GM10266 (cell line): Measurements from ENCODE around the gene NME5.

Source experiments
- DNase-seq: peaks from one replicate; pipeline ENCODE4 v3.0.0; 2012; ENCODE audit errors: extremely low spot score
- TF ChIP-seq, protein P1 (sequence below): IDR thresholded peaks from 2 replicates; pipeline ENCODE4 v1.5.1; 2012; ENCODE audit warnings: mild to moderate bottlenecking, low read depth; ENCODE audit not compliant: control insufficient read depth, insufficient read depth; ENCODE audit errors: missing control alignments

NME5 gene

GRCh38 chr5:138179277-138179857 is 40.1 kb upstream of the NME5 start:
- TF ChIP-seq, protein P1, sequence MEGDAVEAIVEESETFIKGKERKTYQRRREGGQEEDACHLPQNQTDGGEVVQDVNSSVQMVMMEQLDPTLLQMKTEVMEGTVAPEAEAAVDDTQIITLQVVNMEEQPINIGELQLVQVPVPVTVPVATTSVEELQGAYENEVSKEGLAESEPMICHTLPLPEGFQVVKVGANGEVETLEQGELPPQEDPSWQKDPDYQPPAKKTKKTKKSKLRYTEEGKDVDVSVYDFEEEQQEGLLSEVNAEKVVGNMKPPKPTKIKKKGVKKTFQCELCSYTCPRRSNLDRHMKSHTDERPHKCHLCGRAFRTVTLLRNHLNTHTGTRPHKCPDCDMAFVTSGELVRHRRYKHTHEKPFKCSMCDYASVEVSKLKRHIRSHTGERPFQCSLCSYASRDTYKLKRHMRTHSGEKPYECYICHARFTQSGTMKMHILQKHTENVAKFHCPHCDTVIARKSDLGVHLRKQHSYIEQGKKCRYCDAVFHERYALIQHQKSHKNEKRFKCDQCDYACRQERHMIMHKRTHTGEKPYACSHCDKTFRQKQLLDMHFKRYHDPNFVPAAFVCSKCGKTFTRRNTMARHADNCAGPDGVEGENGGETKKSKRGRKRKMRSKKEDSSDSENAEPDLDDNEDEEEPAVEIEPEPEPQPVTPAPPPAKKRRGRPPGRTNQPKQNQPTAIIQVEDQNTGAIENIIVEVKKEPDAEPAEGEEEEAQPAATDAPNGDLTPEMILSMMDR, result no peak

DNA sequence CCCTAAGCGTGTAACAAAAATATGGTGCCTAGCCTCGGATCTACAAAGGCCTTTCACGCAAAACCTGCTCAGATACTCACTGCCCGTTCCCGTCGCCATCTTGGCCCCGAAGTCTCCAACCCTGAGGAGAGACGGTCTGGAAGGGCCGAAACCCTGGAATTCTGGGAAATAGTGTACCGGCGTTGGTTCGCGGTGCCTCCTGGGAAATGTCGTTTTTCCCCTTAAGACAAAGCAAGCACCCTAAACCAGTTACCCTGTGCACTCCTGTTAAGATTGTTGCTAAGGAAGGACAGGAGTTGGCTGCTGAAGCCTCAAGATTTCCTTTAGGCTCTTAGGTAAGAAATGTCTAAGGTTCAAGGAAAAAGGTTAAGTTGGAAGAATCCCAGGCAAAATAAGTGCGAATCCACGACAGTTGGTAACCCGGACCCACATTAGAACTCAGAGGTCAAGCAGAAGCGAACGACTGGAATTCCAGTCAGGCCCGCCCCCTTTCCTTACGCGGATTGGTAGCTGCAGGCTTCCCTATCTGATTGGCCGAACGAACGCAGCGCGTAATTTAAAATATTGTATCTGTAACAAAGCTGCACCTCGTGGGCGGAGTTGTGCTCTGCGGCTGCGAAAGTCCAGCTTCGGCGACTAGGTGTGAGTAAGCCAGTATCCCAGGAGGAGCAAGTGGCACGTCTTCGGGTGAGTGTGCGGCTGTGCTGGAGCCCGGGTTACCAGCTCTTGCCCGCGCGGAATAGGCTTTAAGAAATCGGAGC is 39.5 kb upstream of the NME5 start, which contains the start of the genes BRD8 and KIF20A:
TSS of gene BRD8 (minus strand) at position 115 of the 761 bp plus-strand sequence. CDS start at position 99, 16 bp downstream.
TSS of gene KIF20A (plus strand) at position 597 of the 761 bp plus-strand sequence. CDS start 569 bp downstream, outside the sequence.
- TF ChIP-seq, protein P1, result no peak
- DNase-seq, result peak; percentile 89

More at GRCh38 chr5:138179277-138179857, 40.1 kb upstream of the NME5 start:
- no peak for DNase-seq

DNA sequence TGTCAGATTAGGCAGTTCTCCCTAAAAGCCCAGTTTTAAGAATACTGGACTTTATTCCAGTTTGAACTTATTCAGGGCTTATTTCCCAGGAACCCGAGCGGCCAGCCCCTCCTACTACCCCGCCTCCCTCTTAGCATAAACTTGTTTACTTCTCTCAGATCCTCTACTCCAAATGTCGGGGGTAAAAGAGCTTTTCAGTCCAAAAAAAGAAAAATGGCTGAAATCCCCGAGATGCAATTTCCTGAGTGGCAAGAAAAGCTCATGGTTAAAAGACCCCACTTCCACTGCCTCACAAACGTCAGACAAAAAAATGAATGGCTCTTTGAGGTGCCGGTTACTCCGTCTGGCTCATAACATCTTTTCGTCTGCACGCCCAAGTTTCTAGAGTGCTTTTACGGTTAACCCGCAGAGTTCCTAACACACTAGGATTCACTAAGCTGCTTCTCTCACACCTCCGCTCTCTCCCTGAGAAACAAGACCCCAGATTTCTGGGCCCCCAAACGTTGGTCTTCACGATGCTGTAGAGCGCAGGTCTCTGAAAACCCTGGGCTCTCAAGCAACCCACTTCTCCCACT is 38.8 kb upstream of the NME5 start:
- peak; percentile 40 for DNase-seq
- TF ChIP-seq, protein P1, result no peak

GRCh38 chr5:138170299-138170698 is 31.1 kb upstream of the NME5 start:
- TF ChIP-seq, protein P1, result no peak
- DNase-seq, result no peak

GRCh38 chr5:138169124-138169523 is 29.9 kb upstream of the NME5 start:
- DNase-seq, result no peak
- TF ChIP-seq, protein P1, result no peak

GRCh38 chr5:138163721-138164120 is 24.5 kb upstream of the NME5 start:
- no peak for DNase-seq
- TF ChIP-seq, protein P1, result no peak
